Sigmoid colon (tissue), 7 donors: ENCODE data around the gene FIG4. TPM values are rescaled to one million over a fixed set of nuclear protein-coding genes. Genes with fewer than 3 reads are reported as not detected.
A peak's percentile ranks its signal among the peaks of the same experiment; 100 is the strongest.

Source experiments
- DNase-seq: peaks from one replicate; pipeline ENCODE4 v3.0.0-alpha.2; 2019
- H3K27ac ChIP-seq, 4 donors: fragments of 200-600 bp; sonication (generic); one replicate each; pipeline ENCODE4 v1.5.1; 2016 to 2019; ENCODE audit warnings: mild to moderate bottlenecking in 1 of 4
- H3K27me3 ChIP-seq, 3 donors: fragments of 200-600 bp; sonication (generic); one replicate each; pipeline ENCODE4 v1.5.1; 2019; ENCODE audit warnings: mild to moderate bottlenecking in 1 of 3
- H3K36me3 ChIP-seq, 4 donors: fragments of 200-600 bp; sonication (generic); one replicate each; pipeline ENCODE4 v1.5.1; 2016 to 2019
- H3K4me1 ChIP-seq, 4 donors: fragments of 200-600 bp; sonication (generic); one replicate each; pipeline ENCODE4 v1.5.1; 2017 to 2019
- H3K4me3 ChIP-seq, 4 donors: fragments of 200-600 bp; sonication (generic); one replicate each; pipeline ENCODE4 v1.5.1; 2017 to 2019; ENCODE audit warnings: mild to moderate bottlenecking in 2 of 4, moderate library complexity in 1 of 4
- H3K9me3 ChIP-seq, 4 donors: fragments of 200-600 bp in 3 of 4; sonication (generic) in 3 of 4; one replicate each; pipeline versions ENCODE4 v1.5.1 to v1.6.1; 2013 to 2019
- CTCF ChIP-seq, 4 experiments: fragments of 450-650 bp in 3 of 4; fragments of 200-600 bp in 1 of 4; IDR thresholded peaks; one replicate each; pipeline ENCODE4 v1.5.1; 2016 to 2019; ENCODE audit warnings: antibody characterized with exemption in 4 of 4, mild to moderate bottlenecking in 3 of 4, moderate library complexity in 2 of 4
- EP300 ChIP-seq, 4 donors: sonication (generic); formaldehyde crosslinking; IDR thresholded peaks; one replicate each; pipeline ENCODE4 v1.6.1; 2017; ENCODE audit warnings: antibody characterized with exemption in 4 of 4
- POLR2A ChIP-seq, 2 donors: fragments of 450-650 bp; IDR thresholded peaks; one replicate each; pipeline ENCODE4 v1.6.1; 2016; ENCODE audit warnings: antibody characterized with exemption in 2 of 2, mild to moderate bottlenecking in 2 of 2, moderate library complexity in 2 of 2
- POLR2AphosphoS5 ChIP-seq, 4 donors: sonication (generic); formaldehyde crosslinking; IDR thresholded peaks; one replicate each; pipeline ENCODE4 v1.6.1; 2017; ENCODE audit warnings: antibody characterized with exemption in 4 of 4
- WGBS, 2 donors: extraction: QIAGEN DNeasy Blood & Tissue Kit; methylation state at CpG; one replicate each; pipeline ENCODE4 v1.1.7; 2013; 5-methylcytosine and 5-hydroxymethylcytosine counted together
- intact Hi-C: fragments of 100-400 bp; cut with DNase I; formaldehyde crosslinking; loops from one replicate; pipeline ENCODE4 v1.15.1; 2023
- polyA plus RNA-seq, 3 donors: library from polyadenylated mRNA; stranded (reverse); fragments of 200-250 nt; gene quantifications; one replicate each; pipeline ENCODE4 v1.2.3, GENCODE V29; 2013
- total RNA-seq, 4 donors: library from RNA; depleted of rRNA; stranded (reverse); fragments of >200 nt; gene quantifications; one replicate each; pipeline ENCODE4 v1.1.0, GENCODE V29; 2016
- donor health status: healthy with polysubstance abuse.
- donor health status: Bipolar disorder and iron deficiency.
- donor health status: healthy.

The FIG4 gene
- total and polyA plus RNA-seq, 7 donors: 9.8 to 24.1 (median 11.9) TPM

GRCh38 chr6:109870089-109870410 lies 179.0 kb downstream of the FIG4 start:
- intact Hi-C loops: no loop called here
- no peak overlapping the region for H3K4me3 ChIP-seq
- no peaks in the 10 kb centered on the region for H3K9me3 ChIP-seq
- no peak for DNase-seq
- H3K36me3 ChIP-seq: no peaks in the 10 kb centered on the region
- no peaks in the 10 kb centered on the region for H3K4me1 ChIP-seq
- WGBS, 2 donors: 77 to 79% methylated on average over 5 of the region's 5 CpGs
- H3K27ac ChIP-seq: no peak overlapping the region
- no peaks in the 10 kb centered on the region for H3K27me3 ChIP-seq
- TF ChIP-seq POLR2A (IDR thresholded peaks at IDR 0.05): no peak
- TF ChIP-seq POLR2AphosphoS5 (IDR thresholded peaks at IDR 0.05): no peak
- no peak for TF ChIP-seq EP300 (IDR thresholded peaks at IDR 0.05)
- TF ChIP-seq CTCF (IDR thresholded peaks at IDR 0.05): no peak

GRCh38 chr6:109872549-109872948 lies 181.5 kb downstream of the FIG4 start:
- no peaks in the 10 kb centered on the region for H3K9me3 ChIP-seq
- intact Hi-C loops: no loop called here
- no peak for TF ChIP-seq POLR2A (IDR thresholded peaks at IDR 0.05)
- no peak for TF ChIP-seq POLR2AphosphoS5 (IDR thresholded peaks at IDR 0.05)
- TF ChIP-seq CTCF (IDR thresholded peaks at IDR 0.05): no peak
- no peak for TF ChIP-seq EP300 (IDR thresholded peaks at IDR 0.05)
- WGBS, 2 donors: 79 to 83% methylated on average over 1 of the region's 1 CpG
- no peak overlapping the region for H3K27ac ChIP-seq
- no peaks in the 10 kb centered on the region for H3K27me3 ChIP-seq
- no peak for DNase-seq
- no peak overlapping the region for H3K4me3 ChIP-seq
- H3K36me3 ChIP-seq: no peaks in the 10 kb centered on the region
- no peaks in the 10 kb centered on the region for H3K4me1 ChIP-seq

GRCh38 chr6:109872968-109873545 lies 182.0 kb downstream of the FIG4 start:
- Histone ChIP-seq H3K9me3 (no peaks in the 10 kb centered on the region), H3K27ac (no peak overlapping the region), H3K4me3 (no peak overlapping the region), H3K36me3 (no peaks in the 10 kb centered on the region), H3K27me3 (no peaks in the 10 kb centered on the region), H3K4me1 (no peaks in the 10 kb centered on the region)
- TF ChIP-seq POLR2AphosphoS5 (IDR thresholded peaks at IDR 0.05) (no peak), CTCF (IDR thresholded peaks at IDR 0.05) (no peak), EP300 (IDR thresholded peaks at IDR 0.05) (no peak), POLR2A (IDR thresholded peaks at IDR 0.05) (no peak)
- peak; percentile 49 for DNase-seq
- WGBS, 2 donors: 75 to 89% methylated on average over 4 of the region's 4 CpGs
- intact Hi-C loops: no loop called here

GRCh38 chr6:109874086-109874485 lies 183.0 kb downstream of the FIG4 start:
- Histone ChIP-seq H3K4me1 (no peaks in the 10 kb centered on the region), H3K27ac (no peak overlapping the region), H3K36me3 (no peaks in the 10 kb centered on the region), H3K9me3 (no peaks in the 10 kb centered on the region), H3K27me3 (no peaks in the 10 kb centered on the region), H3K4me3 (no peak overlapping the region)
- intact Hi-C loops: no loop called here
- DNase-seq: peak; percentile 6
- 90 to 91% methylated on average over 4 of the region's 4 CpGs for WGBS, 2 donors
- no peak for TF ChIP-seq POLR2AphosphoS5 (IDR thresholded peaks at IDR 0.05)
- no peak for TF ChIP-seq CTCF (IDR thresholded peaks at IDR 0.05)
- no peak for TF ChIP-seq EP300 (IDR thresholded peaks at IDR 0.05)
- TF ChIP-seq POLR2A (IDR thresholded peaks at IDR 0.05): no peak

- Histone ChIP-seq H3K9me3 (no peaks in the 10 kb centered on the region), H3K27ac (no peak overlapping the region), H3K27me3 (no peaks in the 10 kb centered on the region), H3K4me3 (no peak overlapping the region), H3K4me1 (no peaks in the 10 kb centered on the region), H3K36me3 (no peaks in the 10 kb centered on the region)
- DNase-seq: peak; percentile 2
- TF ChIP-seq POLR2AphosphoS5 (IDR thresholded peaks at IDR 0.05) (no peak), CTCF (IDR thresholded peaks at IDR 0.05) (no peak), POLR2A (IDR thresholded peaks at IDR 0.05) (no peak), EP300 (IDR thresholded peaks at IDR 0.05) (no peak)
- 90 to 93% methylated on average over 4 of the region's 4 CpGs for WGBS, 2 donors
- intact Hi-C loops: no loop called here
Measured at GRCh38 chr6:109874621-109875020, 183.5 kb downstream of the FIG4 start.
